ENCODE measurements around the gene AP3S2.

Gene AP3S2

DNA sequence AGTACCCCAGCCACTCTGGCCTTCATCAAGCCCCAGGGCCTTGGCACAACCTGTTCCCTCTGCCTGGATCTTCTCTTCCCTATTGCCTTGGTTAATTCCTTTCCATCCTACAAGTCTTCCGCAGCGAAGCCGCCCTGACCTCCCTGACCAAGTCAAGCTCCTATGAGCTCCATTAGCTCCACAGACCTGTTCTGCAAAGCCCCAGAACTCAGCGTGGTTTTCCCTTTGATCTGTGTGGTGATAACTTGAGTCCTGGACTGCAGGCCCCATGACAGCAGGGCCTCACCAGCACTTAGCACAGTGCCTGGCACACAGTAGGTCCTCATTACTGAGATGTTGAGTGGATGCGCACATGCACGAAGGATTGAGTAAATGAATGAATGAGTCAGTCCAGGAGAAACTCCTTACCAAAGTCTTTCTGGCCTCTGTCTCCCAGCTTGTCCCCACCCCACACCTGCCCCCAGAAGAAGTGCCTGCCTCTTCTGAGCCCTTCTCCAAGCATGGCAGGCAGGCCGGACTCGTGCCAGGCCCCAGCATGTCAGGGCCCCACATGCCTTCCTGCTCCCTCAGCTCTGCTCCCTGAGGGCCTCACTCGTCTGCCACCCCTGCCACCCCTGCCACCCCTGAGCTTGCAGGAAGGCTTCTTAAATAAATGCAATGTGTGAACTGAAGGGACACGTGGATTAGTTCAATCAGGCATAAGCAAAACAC is 85.5 kb downstream of the AP3S2 start:
- Histone ChIP-seq H3K4me2 (ENCODE audit: low read depth, low read length, poor library complexity, severe bottlenecking) (no peak overlapping the region), H3F3A (ENCODE audit: insufficient read depth) (no peaks in the 10 kb centered on the region), H3K9me3 (ENCODE audit: insufficient read depth, low read length) (no peaks in the 10 kb centered on the region), H3K27ac (ENCODE audit: low read depth, low read length) (no peak overlapping the region), H3K36me3 (ENCODE audit: low read length) (no peaks in the 10 kb centered on the region), H3K79me2 (ENCODE audit: insufficient read depth, low read length) (no peaks in the 10 kb centered on the region), H3K9me2 (replicated peaks; ENCODE audit: insufficient read depth, low read length) (no peaks in the 10 kb centered on the region), H3K4me3 (ENCODE audit: insufficient read depth, low read length, poor library complexity, severe bottlenecking) (no peak overlapping the region), H2AFZ (ENCODE audit: low read depth, low read length, severe bottlenecking) (no peak overlapping the region), H4K20me1 (ENCODE audit: low read depth, low read length) (no peaks in the 10 kb centered on the region), H3K27me3 (ENCODE audit: low read length) (no peaks in the 10 kb centered on the region), H3K9ac (ENCODE audit: low read length) (no peak overlapping the region)
- TF ChIP-seq, protein P1, sequence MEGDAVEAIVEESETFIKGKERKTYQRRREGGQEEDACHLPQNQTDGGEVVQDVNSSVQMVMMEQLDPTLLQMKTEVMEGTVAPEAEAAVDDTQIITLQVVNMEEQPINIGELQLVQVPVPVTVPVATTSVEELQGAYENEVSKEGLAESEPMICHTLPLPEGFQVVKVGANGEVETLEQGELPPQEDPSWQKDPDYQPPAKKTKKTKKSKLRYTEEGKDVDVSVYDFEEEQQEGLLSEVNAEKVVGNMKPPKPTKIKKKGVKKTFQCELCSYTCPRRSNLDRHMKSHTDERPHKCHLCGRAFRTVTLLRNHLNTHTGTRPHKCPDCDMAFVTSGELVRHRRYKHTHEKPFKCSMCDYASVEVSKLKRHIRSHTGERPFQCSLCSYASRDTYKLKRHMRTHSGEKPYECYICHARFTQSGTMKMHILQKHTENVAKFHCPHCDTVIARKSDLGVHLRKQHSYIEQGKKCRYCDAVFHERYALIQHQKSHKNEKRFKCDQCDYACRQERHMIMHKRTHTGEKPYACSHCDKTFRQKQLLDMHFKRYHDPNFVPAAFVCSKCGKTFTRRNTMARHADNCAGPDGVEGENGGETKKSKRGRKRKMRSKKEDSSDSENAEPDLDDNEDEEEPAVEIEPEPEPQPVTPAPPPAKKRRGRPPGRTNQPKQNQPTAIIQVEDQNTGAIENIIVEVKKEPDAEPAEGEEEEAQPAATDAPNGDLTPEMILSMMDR (IDR thresholded peaks at IDR 0.05; ENCODE audit: insufficient read depth, low read length, poor library complexity, severe bottlenecking), result no peak
- TF ChIP-seq EZH2phosphoT487 (conservative IDR thresholded peaks at IDR 0.05; ENCODE audit: low read length), result no peak

DNA sequence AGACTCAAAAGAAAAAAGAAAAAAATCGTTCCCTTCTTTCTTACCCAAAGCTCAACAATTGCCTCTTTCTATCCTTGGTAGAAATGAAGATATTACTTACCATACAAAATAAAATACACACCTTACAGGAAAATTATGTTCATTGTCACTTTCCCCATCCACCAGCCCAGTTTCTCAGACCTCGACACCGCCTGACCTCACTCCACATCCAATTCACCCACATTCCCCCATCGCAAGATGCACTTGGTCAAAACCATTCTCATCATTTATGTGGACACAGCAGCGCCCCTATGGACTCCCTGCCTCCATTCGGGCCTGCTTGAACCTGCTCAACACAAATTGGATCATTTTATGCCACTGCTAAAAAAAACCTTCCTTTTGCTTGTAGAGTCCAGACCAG is 86.1 kb downstream of the AP3S2 start:
- no peaks in the 10 kb centered on the region for H4K20me1 ChIP-seq (ENCODE audit: low read depth, low read length)
- no peaks in the 10 kb centered on the region for H3K27me3 ChIP-seq (ENCODE audit: low read length)
- H3K27ac ChIP-seq (ENCODE audit: low read depth, low read length), result no peak overlapping the region
- H3K4me3 ChIP-seq (ENCODE audit: insufficient read depth, low read length, poor library complexity, severe bottlenecking), result no peak overlapping the region
- TF ChIP-seq, protein P1 (IDR thresholded peaks at IDR 0.05; ENCODE audit: insufficient read depth, low read length, poor library complexity, severe bottlenecking), result no peak
- no peak overlapping the region for H3K4me2 ChIP-seq (ENCODE audit: low read depth, low read length, poor library complexity, severe bottlenecking)
- no peaks in the 10 kb centered on the region for H3K36me3 ChIP-seq (ENCODE audit: low read length)
- H3F3A ChIP-seq (ENCODE audit: insufficient read depth), result no peaks in the 10 kb centered on the region
- no peaks in the 10 kb centered on the region for H3K9me3 ChIP-seq (ENCODE audit: insufficient read depth, low read length)
- no peak overlapping the region for H3K9ac ChIP-seq (ENCODE audit: low read length)
- no peak overlapping the region for H2AFZ ChIP-seq (ENCODE audit: low read depth, low read length, severe bottlenecking)
- no peaks in the 10 kb centered on the region for H3K9me2 ChIP-seq (replicated peaks; ENCODE audit: insufficient read depth, low read length)
- H3K79me2 ChIP-seq (ENCODE audit: insufficient read depth, low read length), result no peaks in the 10 kb centered on the region

DNA sequence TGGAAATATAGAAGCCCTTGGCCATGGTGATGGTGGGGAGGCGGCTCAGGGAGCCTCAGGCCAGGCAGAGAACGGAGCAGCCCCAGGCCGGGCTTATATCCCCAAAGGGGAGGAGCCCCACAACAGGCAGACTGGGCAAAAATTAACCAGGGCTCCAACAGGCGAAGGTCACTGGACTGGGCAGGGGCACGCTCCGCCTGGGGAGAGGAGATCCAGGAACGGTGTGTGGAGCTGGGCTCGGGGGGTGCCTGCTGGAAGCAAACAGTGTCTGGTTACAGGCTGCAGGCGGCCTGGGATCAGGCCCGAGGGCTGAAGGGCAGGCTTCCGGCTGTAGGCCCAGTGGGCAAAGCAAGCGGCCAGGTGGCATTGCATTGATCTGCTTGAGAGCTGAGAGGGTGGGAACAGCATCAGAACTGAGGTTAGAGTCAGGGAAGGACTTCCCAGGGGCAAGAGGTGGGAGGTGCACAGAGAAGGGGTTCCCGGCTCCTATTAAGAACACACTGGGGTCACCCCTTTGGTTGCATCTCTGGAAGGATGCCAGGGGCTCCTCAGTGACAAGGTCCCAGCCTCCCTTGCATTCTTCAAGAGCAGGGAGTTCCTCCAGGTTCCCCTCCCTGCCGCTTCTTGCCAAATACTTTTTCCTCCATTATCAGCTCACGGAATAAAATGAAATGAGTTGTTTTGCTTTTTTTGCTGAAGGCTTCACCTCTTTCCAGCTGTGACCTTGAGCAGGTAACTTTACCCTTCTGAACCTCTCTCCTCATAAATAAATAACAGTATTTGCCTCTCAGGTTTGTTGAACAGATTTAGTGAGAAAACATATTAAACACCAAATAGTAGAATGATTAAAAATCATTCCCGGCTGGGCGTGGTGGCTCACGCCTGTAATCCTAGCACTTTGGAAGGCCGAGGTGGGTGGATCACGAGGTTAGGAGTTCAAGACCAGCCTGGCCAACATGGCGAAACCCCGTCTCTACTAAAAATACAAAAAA is 86.9 kb downstream of the AP3S2 start:
- Histone ChIP-seq H2AFZ (ENCODE audit: low read depth, low read length, severe bottlenecking) (no peak overlapping the region), H3K4me3 (ENCODE audit: insufficient read depth, low read length, poor library complexity, severe bottlenecking) (no peak overlapping the region), H3K4me2 (ENCODE audit: low read depth, low read length, poor library complexity, severe bottlenecking) (no peak overlapping the region), H3K27ac (ENCODE audit: low read depth, low read length) (no peak overlapping the region), H3F3A (ENCODE audit: insufficient read depth) (no peaks in the 10 kb centered on the region), H3K9me2 (replicated peaks; ENCODE audit: insufficient read depth, low read length) (no peaks in the 10 kb centered on the region), H3K9ac (ENCODE audit: low read length) (no peak overlapping the region), H3K79me2 (ENCODE audit: insufficient read depth, low read length) (no peaks in the 10 kb centered on the region), H3K9me3 (ENCODE audit: insufficient read depth, low read length) (no peaks in the 10 kb centered on the region), H4K20me1 (ENCODE audit: low read depth, low read length) (no peaks in the 10 kb centered on the region), H3K27me3 (ENCODE audit: low read length) (no peaks in the 10 kb centered on the region), H3K36me3 (ENCODE audit: low read length) (no peaks in the 10 kb centered on the region)
- TF ChIP-seq, protein P1 (IDR thresholded peaks at IDR 0.05; ENCODE audit: insufficient read depth, low read length, poor library complexity, severe bottlenecking), result no peak
